ENCODE measurements around the gene IQGAP1.
"Not testable (repeated sequence)": the region's sequence is repeated elsewhere in the genome, so short reads cannot be mapped to it uniquely, and the experiment has no call there.

Gene IQGAP1

DNA sequence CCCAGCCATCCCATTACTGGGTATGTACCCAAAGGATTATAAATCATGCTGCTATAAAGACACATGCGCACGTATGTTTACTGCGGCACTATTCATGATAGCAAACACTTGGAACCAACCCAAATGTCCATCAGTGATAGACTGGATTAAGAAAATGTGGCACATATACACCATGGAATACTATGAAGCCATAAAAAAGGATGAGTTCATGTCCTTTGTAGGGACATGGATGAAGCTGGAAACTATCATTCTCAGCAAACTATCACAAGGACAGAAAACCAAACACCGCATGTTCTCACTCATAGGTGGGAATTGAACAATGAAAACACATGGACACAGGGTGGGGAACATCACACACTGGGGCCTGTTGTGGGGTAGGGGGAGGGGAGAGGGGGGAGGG lies 22.3 kb downstream of the IQGAP1 start:
- DNase-seq = not testable (repeated sequence)

DNA sequence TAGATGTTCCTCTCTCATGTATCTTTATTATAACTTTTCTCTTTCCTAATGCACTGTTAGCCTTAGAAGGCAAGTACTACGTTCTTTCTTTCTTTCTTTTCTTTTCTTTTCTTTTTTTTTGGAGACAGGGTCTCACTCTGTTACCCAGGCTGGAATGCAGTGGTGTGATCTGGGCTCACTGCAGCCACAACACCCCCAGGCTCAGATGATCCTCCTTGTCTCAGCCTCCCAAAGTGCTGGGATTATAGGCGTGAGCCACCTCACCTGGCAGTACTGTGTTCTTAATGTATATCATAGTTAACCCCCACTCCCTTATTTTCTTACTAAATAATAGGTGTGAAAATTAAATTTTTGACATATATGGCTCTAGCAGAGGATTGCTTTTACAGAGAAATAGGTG lies 23.1 kb downstream of the IQGAP1 start:
- DNase-seq = no peak

DNA sequence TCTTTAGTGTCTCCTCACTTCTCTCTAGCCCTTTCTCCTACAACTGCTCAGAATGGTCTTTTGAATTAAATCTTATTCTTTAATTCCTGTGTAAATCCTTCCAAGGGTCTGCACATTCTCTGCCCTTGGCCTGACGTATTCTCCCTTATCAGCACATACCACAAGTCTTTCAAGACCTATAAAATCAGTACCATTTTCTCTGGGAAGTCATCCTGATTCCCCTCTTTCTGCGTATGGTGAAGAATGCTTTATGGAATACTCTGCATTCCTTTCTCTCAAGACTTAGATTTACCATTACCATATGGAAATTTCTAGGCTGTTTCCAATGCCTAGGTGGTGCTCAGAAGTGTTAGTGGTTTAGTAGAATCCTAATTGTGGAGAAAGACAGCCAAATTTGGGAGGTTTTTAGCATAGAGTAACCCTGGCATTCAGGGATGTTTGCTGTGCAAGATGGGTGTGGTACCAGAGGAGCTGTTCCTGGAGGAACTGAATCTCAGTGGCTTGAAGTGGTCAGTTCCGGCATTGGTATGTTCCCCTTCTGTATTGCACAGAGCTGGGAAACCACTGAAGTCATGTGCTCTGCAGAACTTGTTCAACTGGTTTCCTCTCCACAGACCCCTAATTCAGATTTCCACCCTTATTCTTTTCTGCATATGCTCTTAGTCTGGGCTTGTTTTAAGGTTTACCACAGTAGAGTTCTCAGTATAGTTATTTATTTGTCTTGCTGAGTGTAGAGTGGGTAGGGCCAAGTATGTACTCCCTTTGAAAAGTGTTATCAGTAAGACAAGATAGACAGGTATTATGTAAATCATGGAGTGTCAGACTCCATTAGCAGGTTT lies 24.5 kb downstream of the IQGAP1 start:
- peak; percentile 1 for DNase-seq

DNA sequence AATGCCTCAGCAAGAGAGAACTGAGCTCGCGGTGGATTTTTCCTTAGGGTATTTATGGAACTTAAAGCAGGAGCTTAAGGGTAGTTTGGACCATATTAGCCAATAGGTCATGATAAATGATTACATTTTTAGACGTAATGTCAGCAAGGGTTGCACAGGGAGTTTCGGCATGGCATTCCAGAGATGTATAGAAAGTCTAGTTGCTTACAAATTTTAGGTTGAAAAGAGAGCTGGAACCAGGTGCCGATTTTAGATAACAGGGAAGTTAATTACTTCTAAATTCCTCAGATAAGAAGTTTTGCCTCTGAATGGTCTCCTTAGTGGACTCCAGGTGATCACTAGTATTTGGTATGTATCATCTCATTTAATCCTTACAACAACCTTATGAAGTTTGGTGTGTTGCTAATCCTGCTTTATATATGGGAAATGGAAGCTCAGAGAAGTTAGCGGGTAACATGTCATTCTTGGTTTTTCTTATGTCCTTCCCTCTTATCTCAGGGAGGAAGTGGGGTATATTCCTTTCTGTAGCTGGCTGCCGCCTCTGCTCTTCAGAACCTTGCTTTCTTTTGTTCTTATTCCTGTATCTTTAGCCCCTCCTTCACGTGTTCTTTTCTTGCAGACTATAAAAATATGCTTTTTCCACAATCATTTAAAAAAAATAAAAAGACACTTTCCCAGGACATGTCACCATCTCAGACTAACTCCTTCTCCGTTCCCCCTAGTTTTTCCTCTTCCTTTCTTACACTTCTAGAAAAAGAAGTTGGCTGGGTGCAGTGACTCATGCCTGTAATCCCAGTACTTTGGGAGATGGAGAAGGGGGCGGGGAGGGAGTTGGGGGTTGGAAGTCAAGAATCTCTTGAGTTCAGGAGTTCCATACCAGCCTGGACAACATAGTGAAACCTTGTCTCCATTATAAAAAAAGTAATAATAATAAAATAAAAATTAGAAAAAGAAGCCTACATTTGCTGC lies 25.7 kb downstream of the IQGAP1 start:
- DNase-seq = no peak

DNA sequence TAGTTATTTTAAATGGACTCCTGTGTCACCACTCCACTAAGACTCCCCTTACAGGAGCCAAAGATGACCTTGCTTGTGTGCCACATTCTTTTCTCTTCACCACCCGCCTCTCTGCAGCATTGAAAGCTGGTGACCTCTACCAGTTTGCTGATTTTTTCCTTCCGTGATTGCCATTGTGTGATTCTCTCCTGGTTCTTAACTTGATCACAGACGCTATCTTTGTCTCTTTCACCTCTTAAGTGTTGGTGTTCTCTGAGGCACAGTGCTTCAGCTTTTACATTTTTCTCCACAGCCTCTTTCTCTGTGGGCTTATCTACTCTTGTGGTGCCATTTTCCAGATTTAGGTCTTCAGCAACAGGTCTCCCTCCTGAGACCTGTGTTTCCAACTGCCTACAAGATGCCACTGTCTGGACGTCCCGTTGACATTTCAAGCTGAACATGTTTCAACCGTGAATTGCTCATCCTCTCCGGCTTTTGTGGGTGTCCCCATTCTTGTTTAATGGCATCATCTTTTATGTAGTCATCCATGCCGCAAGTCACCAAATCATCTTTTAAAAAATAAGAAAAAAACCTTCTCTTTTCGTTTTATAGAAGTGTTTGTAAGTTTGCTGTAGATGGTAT lies 26.5 kb downstream of the IQGAP1 start:
- no peak for DNase-seq

DNA sequence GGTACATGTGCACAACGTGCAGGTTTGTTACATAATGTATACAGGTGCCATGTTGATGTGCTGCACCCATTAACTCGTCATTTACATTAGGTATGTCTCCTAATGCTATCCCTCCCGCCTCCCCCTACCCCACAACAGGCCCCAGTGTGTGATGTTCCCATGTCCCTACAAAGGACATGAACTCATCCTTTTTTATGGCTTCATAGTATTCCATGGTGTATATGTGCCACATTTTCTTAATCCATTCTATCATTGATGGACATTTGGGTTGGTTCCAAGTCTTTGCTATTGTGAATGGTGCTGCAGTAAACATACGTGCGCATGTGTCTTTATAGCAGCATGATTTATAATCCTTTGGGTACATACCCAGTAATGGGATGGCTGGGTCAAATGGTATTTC lies 28.0 kb downstream of the IQGAP1 start:
- DNase-seq = not testable (repeated sequence)

DNA sequence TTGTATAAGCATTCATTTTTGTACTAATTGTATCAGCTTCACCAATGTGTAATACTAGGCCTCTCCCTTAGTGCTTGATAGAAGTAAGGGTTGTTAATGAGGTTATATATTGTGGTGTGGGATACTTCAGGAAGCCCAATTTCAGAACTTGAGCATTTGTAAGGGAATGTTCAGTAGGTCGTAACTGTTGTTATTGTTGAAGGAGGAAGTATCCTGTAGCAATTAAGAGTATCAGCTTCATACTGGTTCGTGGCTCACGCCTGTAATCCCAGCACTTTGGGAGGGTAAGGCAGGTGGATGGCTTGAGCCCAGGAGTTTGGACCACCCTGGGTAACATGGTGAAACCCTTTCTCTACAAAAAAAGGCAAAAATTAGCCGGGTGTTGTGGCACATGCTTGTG lies 30.6 kb downstream of the IQGAP1 start:
- no peak for DNase-seq

DNA sequence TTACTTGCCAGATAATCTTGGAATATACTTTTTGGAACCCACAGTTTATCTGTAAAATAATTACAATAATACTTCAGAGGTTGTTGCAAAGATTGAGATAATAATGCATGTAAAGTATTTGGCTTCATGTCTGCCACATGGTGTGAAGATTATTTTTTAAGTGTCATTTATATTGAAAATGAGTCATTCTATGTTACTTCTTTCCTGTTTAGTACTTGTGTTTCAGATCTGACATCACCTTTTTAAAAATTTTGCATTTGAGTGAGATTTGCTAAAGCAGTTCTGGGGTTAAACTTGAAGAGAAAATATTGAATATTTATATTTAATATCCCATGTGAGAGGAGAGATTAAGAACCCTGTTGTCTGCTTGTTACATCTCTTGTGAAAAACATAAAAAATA lies 31.2 kb downstream of the IQGAP1 start:
- DNase-seq = no peak

DNA sequence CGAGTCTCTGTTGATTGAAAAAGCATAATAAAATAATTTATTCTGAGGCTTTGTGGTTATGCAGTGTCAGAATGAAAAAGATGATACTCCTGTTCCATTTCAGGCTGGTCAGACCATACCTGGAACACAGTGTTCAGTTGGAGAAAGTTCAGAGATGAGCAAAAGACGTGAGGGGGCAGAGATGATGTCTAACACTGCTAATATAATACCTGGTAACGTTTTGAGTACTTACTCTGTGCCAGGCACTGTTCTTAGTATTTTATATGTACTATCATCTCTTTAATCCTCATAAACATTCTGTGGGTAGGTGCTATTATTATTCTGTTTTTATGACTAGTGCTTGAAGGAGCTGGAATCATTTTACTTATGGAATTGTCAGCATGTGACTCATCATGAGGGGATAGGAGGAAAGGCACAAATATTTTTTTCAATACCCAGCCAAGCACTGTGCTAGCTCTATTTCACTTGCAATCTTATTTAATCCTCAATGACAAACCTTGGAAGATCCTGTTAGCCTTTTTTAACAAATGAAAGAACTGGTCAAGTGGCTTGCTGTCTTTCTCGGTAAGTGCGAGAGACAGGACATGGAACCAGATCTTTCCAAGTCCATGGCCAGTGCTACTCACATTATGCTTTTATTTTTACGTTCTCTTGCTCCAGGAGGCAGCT lies 31.8 kb downstream of the IQGAP1 start:
- DNase-seq = no peak

DNA sequence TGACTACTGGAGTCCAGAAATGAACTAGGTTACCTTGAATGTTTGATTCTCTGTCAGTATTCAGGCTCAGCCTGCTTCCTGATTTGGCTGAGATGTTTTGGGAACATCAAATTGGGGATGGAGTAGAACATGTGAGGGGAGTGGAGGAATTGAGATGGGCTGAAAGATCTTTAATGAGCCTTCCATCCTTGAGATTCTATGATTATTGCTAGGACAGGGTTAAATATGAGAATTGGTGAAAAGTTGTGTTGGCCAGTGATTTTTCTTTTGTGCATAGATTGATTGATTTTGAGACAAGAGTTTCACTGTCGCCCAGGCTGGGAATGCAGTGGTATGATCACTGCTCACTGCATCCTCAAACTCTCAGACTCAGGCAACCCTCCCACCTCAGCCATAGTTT lies 32.4 kb downstream of the IQGAP1 start:
- DNase-seq = no peak

DNA sequence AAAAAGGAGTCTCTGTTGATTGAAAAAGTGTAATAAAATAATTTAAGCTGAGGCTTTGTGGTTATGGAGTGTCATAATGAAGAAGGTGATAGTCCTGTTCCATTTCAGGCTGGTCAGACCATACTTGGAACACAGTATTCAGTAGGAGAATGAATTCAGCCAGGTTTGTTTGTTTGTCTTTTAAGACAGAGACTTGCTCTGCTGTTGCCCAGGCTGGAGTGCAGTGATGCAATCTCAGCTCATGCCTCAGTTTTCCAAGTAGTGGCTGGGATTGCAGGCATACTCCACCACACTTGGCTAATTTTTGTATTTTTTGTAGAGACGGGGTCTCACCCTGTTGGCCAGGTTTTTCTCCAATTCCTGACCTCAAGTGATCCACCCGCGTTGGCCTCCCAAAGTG lies 33.5 kb downstream of the IQGAP1 start:
- DNase-seq = no peak

DNA sequence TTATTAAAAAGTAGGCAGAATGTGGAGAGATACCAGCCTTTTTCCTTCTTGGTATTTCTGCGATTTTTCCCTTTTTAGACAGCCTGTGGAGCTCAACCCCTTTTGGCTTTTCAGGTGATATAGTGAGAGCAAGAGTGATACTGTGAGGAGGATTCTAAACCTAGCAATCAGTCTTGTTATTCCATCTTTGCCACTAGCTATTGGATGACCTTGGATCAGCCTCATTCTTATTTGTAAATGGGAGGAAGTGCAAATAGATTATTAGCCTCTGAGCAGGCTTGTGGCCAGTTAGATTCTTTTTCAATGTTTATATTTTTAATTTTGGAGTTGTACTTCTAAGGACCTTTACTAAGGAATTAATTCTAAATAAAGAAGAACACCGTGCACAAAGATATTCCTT lies 34.0 kb downstream of the IQGAP1 start:
- DNase-seq = no peak

DNA sequence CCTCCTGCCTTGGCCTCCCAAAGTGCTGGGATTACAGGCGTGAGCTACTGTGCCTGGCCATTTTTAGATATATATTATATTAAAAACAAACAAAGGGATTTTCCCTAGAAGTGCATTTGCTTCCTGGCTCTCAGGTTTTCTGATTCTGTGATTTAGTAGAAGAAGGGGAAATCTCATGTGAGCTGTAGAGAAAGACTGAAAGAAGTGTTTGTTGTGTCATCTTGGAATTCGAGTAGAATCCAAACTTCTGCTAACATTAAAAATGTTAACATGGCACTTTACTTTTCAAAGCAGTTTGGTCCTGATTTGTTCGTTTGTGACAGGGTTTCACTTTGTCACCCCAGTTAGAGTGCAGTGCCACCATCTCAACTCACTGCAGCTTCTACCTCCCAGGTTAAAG lies 34.9 kb downstream of the IQGAP1 start:
- DNase-seq = no peak

DNA sequence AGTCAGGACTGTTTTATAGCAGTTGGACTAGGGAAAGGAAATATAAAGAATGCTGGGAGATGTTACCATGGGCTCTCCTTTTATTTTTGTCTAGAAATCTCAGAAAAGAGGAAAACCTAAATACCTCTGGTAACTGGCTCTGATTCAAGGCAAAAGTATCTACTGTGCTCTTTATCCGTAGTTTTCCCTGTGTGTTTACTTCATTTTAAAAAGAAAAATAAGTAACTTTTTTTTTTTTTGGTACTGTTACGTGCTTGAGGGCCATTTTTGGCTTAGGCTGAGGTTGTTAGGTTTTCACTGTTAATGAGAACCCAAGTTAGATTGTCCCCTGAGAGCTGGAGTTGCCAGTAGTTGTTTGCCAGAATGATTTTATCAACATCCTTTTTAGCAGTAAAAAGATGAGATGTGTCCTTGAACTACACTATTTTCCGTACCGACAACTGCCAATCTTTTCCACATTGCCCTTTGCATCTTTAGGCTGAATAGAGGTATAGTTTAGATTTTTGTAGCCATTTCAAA lies 35.8 kb downstream of the IQGAP1 start:
- DNase-seq = no peak

DNA sequence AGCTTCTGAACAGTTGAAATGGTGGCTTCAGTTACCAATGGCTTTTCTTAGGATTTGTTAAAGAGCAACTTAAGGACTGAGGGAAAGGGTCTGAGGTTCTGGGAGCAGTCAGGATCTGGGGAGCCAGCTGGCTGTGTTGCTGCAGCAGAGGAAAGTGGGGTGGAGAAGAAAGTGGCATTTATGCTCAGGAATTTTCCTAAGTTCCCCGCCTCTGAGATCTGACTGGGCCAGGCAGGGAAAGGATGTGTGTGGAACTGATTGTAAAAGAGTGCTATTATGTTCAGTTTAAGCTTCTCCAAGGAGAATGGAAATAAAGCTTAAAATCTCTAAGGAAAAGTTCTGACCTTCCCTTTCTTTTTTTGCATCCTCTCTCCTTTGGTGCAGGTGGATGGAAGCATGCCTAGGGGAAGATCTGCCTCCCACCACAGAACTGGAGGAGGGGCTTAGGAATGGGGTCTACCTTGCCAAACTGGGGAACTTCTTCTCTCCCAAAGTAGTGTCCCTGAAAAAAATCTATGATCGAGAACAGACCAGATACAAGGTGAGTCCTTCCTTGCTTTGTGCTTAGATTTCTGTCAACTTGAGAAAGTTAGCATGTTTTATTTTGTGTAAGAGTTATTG lies 37.8 kb downstream of the IQGAP1 start:
- DNase-seq = no peak

DNA sequence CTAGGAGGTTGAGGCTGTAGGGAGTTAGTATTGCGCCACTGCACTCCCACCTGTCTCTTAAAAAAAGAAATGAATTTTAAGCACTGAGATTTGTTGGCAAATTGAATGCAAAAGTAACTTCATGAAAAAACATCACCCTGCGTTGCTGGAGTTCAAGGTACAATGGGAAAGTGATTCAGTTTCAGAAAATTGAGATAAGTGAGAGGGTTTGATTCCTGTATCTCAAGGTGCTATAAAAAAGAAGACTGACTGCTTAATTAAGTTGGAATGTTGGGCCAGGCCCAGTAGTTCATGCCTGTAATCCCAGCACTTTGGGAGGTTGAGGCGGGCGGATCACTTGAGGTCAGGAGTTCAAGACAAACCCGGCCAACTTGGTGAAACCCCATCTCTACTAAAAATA lies 39.1 kb downstream of the IQGAP1 start:
- DNase-seq = no peak

DNA sequence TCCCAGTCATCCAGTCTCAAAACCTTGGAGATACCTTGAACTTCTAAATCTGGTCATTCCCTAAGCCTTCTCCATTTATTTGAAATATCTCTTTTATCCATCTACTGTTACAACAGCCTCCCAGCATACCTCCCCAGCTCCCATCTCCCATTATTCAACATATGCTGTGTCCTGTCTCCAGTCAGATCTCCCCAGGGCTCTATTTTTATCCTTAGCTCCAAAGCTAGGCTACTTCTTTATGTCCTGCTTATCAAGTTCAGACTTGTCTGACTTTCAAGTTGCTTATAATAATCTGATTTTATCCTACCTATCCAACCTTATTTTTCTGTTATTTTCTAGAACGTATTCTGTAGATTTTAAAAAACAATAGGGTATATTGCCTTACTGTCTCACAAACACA lies 44.2 kb downstream of the IQGAP1 start:
- DNase-seq = no peak

DNA sequence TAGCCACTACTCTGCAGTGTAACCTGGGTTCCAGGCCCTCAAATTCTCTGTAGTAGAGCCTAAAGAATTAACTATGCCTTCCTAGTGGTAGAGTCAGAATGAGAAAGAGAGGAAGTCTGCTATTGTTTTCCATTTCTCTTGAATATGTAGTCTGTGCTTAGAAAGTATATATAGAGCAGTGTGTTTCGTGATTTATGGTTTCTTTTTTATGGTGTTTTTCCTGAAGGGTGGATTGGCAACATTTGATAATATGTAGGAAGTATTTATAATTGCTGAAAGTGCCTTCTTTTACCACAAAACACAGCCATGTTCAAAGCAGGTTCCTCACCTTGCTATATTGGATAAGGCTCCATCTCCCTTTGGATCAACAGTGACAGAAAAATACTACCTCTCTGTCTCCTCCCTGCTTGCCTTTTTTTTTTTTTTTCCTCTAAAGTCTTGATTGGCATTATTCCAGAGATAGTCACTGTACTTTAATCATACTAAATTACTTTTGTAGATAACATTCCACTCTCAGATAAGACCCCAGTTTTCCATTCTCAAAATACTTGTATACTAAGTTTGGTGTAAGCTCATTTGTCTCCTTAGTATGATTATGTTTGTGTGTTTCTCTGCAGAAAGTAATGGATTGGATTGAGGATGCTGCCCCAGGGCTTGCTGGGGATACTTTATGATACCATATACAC lies 47.8 kb downstream of the IQGAP1 start:
- DNase-seq = no peak

DNA sequence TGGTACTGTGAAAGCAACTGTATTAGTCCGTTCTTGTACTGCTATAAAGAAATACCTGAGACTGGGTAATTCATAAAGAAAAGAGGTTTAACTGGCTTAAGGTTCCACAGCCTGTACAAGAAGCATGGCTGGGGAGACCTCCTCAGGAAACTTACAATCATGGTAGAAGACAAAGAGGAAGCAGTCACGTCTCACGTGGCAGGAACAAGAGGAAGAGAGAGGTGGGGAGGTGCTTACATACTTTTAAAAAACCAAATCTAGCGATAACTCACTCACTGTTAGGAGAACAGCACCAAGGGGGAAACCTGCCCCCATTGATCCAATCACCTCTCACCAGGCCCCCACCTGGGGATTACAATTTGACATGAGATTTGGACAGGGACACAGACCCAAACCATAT lies 48.9 kb downstream of the IQGAP1 start:
- DNase-seq = no peak

DNA sequence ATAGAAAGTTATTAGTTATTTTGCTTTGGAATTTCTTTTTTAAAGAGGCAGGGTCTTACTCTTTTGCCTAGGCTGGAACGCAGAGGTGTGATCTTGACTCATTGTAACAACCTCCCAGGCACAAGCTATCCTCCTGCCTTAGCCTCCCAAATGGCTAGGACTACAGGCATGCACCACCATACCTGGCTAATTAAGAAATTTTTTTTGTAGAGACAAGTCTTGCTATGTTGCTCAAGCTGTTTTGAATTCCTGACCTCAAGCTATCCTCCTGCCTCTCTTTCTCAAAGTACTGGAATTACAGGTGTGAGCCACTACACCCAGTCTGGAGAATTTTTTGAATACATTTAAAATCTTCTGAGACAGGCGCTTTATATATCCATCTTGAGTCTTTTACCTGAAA lies 49.5 kb downstream of the IQGAP1 start:
- no peak for DNase-seq

DNA sequence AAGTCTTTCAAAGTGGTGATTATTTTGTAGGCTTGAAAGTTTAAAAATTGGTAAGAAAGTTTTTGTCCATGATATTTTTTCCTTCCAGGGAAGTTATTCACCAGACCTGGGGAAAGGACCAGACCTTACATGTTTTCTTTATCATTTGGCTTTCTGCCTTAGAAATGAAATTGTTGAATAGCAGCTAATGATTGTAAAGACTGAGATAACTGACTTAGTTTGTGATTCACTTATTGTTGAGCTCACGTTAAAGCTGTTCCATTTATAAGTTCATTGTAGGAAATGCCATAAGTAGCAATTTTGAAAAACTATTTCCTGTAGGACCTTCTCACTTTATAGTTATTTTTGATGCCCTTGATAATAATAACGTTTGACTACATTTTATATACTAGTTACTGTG lies 51.9 kb downstream of the IQGAP1 start:
- DNase-seq = no peak

DNA sequence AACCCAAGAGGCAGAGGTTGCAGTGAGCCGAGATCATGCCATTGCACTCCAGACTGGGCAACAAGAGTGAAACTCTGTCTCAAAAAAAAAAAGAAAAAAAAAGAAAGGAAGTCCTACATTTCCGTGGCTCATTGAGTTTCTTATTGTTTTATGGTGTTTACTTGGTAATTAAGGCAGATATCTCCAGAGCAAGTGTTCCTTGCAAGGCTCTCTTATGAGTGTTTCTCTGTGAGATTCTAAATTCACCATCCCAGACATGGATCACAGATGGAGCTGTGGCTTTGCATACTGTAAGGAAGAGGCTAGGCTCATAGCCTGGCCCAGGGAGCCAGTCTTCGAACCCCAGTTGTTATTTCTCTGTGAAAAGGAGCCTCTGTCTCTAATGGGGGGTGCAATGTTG lies 53.0 kb downstream of the IQGAP1 start:
- DNase-seq = no peak
